ENCODE measurements around the gene ITSN1. TPM values are rescaled to one million over a fixed set of nuclear protein-coding genes. Genes with fewer than 3 reads are reported as not detected.

Gene ITSN1
- total RNA-seq, 1 experiment from 2014 or later = 30.6 TPM

DNA sequence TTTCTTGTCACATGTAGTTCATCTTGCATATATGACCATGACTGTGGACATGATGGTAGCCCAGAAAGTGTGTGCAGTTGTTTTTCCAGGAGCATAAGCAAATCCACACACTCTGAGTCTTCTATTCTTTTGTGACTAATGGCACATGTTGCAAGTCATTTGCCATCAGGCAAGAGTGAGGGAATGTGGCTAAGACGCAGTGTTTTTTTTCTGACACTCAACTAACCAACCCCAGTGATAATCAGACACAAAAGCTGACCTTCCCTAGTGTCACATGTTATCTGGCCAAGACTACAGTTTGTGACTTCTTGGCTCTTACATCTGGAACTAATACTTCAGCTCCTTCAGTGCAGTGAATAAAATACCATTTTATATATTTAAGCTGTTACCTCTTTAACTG lies 108.8 kb downstream of the ITSN1 start:
- TF ChIP-seq, protein P1, sequence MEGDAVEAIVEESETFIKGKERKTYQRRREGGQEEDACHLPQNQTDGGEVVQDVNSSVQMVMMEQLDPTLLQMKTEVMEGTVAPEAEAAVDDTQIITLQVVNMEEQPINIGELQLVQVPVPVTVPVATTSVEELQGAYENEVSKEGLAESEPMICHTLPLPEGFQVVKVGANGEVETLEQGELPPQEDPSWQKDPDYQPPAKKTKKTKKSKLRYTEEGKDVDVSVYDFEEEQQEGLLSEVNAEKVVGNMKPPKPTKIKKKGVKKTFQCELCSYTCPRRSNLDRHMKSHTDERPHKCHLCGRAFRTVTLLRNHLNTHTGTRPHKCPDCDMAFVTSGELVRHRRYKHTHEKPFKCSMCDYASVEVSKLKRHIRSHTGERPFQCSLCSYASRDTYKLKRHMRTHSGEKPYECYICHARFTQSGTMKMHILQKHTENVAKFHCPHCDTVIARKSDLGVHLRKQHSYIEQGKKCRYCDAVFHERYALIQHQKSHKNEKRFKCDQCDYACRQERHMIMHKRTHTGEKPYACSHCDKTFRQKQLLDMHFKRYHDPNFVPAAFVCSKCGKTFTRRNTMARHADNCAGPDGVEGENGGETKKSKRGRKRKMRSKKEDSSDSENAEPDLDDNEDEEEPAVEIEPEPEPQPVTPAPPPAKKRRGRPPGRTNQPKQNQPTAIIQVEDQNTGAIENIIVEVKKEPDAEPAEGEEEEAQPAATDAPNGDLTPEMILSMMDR (IDR thresholded peaks at IDR 0.05; ENCODE audit: unreplicated experiment) = no peak
- CTCF ChIA-PET = interaction anchor here (0.6 kb wide), 1 partner anchor 22 kb away, joined by 4 read pairs; no protein-coding TSS in a partner anchor
- no TSS peak for BruUV-seq (replicated peaks)
- intact Hi-C loops (cut with micrococcal nuclease; ENCODE audit: unreplicated experiment) = no loop called here
- Mint-ChIP-seq H3K9me3 (ENCODE audit: low read depth, unreplicated experiment) (peaks cover 3% of the 10 kb centered on the region), H3K27ac (ENCODE audit: unreplicated experiment) (no peak overlapping the region), H3K36me3 (ENCODE audit: insufficient read depth, unreplicated experiment) (no peaks in the 10 kb centered on the region), H3K4me1 (ENCODE audit: low read depth, unreplicated experiment) (no peaks in the 10 kb centered on the region), H3K4me3 (ENCODE audit: low read depth, unreplicated experiment) (no peak overlapping the region), H3K27me3 (ENCODE audit: unreplicated experiment) (no peaks in the 10 kb centered on the region)
- DNase-seq = no peak

DNA sequence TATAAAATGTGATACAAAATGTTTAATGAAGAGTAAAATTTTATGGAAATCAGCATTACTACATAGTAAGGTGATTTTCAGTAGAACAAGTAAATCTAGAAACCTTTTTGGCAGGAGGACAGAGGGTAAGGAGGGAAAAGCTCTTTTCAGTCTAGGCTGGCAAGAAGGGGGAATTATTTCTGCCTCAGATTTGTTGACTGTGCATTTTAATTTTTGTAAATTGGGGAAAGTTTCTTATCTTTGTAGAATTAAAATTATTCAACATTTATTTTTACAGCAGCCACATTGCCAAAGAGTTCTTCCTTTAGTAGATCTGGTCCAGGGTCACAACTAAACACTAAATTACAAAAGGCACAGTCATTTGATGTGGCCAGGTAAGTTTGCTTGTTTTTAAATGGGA lies 109.2 kb downstream of the ITSN1 start:
- Mint-ChIP-seq H3K36me3 (ENCODE audit: insufficient read depth, unreplicated experiment) (no peaks in the 10 kb centered on the region), H3K27me3 (ENCODE audit: unreplicated experiment) (no peaks in the 10 kb centered on the region), H3K4me1 (ENCODE audit: low read depth, unreplicated experiment) (no peaks in the 10 kb centered on the region), H3K27ac (ENCODE audit: unreplicated experiment) (no peak overlapping the region), H3K9me3 (ENCODE audit: low read depth, unreplicated experiment) (peaks cover 3% of the 10 kb centered on the region), H3K4me3 (ENCODE audit: low read depth, unreplicated experiment) (no peak overlapping the region)
- no TSS peak for BruUV-seq (replicated peaks)
- intact Hi-C loops (cut with micrococcal nuclease; ENCODE audit: unreplicated experiment) = no loop called here
- CTCF ChIA-PET = interaction anchor here (0.6 kb wide), 1 partner anchor 22 kb away, joined by 4 read pairs; no protein-coding TSS in a partner anchor
- no peak for DNase-seq
- TF ChIP-seq, protein P1 (IDR thresholded peaks at IDR 0.05; ENCODE audit: unreplicated experiment) = no peak

DNA sequence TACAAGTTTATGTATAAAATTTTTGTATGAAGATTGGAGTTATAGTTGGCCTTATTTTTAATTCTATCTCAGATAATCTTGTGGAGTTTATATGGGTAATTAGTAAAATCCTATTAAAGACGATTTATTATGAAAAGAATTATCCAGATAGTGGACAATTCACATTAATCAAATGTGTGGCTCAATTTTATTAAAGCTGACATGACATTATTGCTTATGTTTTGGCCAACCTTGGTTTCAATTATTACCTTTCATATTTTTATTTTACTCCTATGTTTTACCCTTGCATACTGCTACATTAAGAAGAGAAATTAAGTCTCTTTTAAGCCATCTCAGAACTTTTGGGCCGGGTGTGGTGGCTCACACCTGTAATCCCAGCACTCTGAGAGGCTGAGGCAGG lies 110.0 kb downstream of the ITSN1 start:
- no peak overlapping the region for H3K27ac Mint-ChIP-seq (ENCODE audit: unreplicated experiment)
- H3K9me3 Mint-ChIP-seq (ENCODE audit: low read depth, unreplicated experiment) = peaks cover 2% of the 10 kb centered on the region
- DNase-seq = no peak
- no peaks in the 10 kb centered on the region for H3K27me3 Mint-ChIP-seq (ENCODE audit: unreplicated experiment)
- no peaks in the 10 kb centered on the region for H3K4me1 Mint-ChIP-seq (ENCODE audit: low read depth, unreplicated experiment)
- no TSS peak for BruUV-seq (replicated peaks)
- no peaks in the 10 kb centered on the region for H3K36me3 Mint-ChIP-seq (ENCODE audit: insufficient read depth, unreplicated experiment)
- intact Hi-C loops (cut with micrococcal nuclease; ENCODE audit: unreplicated experiment) = no loop called here
- CTCF ChIA-PET = no interaction called here
- no peak overlapping the region for H3K4me3 Mint-ChIP-seq (ENCODE audit: low read depth, unreplicated experiment)
- TF ChIP-seq, protein P1 (IDR thresholded peaks at IDR 0.05; ENCODE audit: unreplicated experiment) = no peak

DNA sequence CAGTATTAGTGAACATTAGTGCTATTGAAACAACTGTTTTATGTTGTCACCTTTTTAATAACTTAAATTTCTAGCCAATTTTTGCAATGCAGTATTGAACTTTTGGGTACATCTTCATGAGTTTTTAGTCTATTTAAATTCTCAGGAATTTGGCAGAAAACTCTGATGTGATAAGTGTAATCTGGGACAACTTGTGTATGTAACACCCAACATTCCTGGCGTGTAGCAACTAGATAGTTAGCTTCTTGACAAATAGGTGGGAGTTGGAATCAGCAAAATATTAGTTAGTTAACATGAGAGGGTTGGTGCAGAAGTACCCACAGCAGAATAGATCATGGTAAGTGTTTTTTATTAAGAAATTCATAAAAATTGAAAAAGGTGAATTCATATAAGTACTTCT lies 111.6 kb downstream of the ITSN1 start:
- BruUV-seq (replicated peaks) = no TSS peak
- Mint-ChIP-seq H3K27me3 (ENCODE audit: unreplicated experiment) (no peaks in the 10 kb centered on the region), H3K36me3 (ENCODE audit: insufficient read depth, unreplicated experiment) (no peaks in the 10 kb centered on the region), H3K4me3 (ENCODE audit: low read depth, unreplicated experiment) (no peak overlapping the region), H3K4me1 (ENCODE audit: low read depth, unreplicated experiment) (no peaks in the 10 kb centered on the region), H3K9me3 (ENCODE audit: low read depth, unreplicated experiment) (no peaks in the 10 kb centered on the region), H3K27ac (ENCODE audit: unreplicated experiment) (no peak overlapping the region)
- CTCF ChIA-PET = no interaction called here
- TF ChIP-seq, protein P1 (IDR thresholded peaks at IDR 0.05; ENCODE audit: unreplicated experiment) = no peak
- no peak for DNase-seq
- intact Hi-C loops (cut with micrococcal nuclease; ENCODE audit: unreplicated experiment) = no loop called here
